Psoas muscle (tissue), 8 donors: ENCODE measurements around the gene IL20RA. TPM values are rescaled to one million over a fixed set of nuclear protein-coding genes. Genes with fewer than 3 reads are reported as not detected.

ENCODE experiments used
- ATAC-seq, 4 donors: fragments of 200-7000 bp; cut with Tn5 transposase; one replicate each; pipeline ENCODE4 v1.9.1; 2020; ENCODE audit warnings: moderate library complexity in 3 of 4, mild to moderate bottlenecking in 2 of 4
- DNase-seq, 2 donors: peaks; one replicate each; pipeline ENCODE4 v3.0.0-alpha.2; 2020
- H3K27ac ChIP-seq: fragments of 200-600 bp; one replicate; pipeline ENCODE4 v1.8.0; 2022
- H3K27me3 ChIP-seq, 3 donors: fragments of 200-600 bp in 1 of 3; one replicate each; pipeline versions ENCODE4 v1.6.1 to v1.8.0; 2013 to 2022; ENCODE audit warnings: low read length in 2 of 3, mild to moderate bottlenecking in 2 of 3, moderate library complexity in 1 of 3; ENCODE audit not compliant: insufficient read depth in 3 of 3
- H3K36me3 ChIP-seq, 2 donors: fragments of 200-600 bp in 1 of 2; one replicate each; pipeline versions ENCODE4 v1.6.1 to v1.8.0; 2013 to 2022; ENCODE audit warnings: low read depth in 1 of 2, mild to moderate bottlenecking in 1 of 2, moderate library complexity in 1 of 2; ENCODE audit not compliant: insufficient read depth in 1 of 2
- H3K4me1 ChIP-seq: fragments of 200-600 bp; one replicate; pipeline ENCODE4 v1.8.0; 2022
- H3K4me3 ChIP-seq: fragments of 200-600 bp; one replicate; pipeline ENCODE4 v1.8.0; 2022; ENCODE audit warnings: mild to moderate bottlenecking
- H3K9me3 ChIP-seq: fragments of 200-600 bp; one replicate; pipeline ENCODE4 v1.8.0; 2022
- WGBS, 3 donors: extraction: QIAGEN DNeasy Blood & Tissue Kit; methylation state at CpG; one replicate each; pipeline versions ENCODE4 v1.1.6 to v1.1.7; 2013; 5-methylcytosine and 5-hydroxymethylcytosine counted together
- intact Hi-C, 2 donors: fragments of 100-400 bp; cut with DNase I; formaldehyde crosslinking; loops; one replicate each; pipeline versions ENCODE4 v1.11.0 to v1.14.2; 2022
- long read RNA-seq, 2 donors: library from polyadenylated mRNA; unstranded; transcript quantifications; one replicate each; pipeline ENCODE4 v2.0.0, GENCODE V29; 2021
- polyA plus RNA-seq, 3 donors: library from polyadenylated mRNA; stranded (reverse); fragments of 200-250 nt; gene quantifications; one replicate each; pipeline ENCODE4 v1.2.3, GENCODE V29; 2013
- total RNA-seq, 4 donors: library from RNA; stranded (reverse); fragmentation: NEBNext Ultra II Directional in 2 of 4; extraction: Animal tissue kit (Norgen Biotek cat#: 25700) in 2 of 4; gene quantifications; one replicate each; pipeline versions ENCODE4 v1.2.1 to v1.2.4, GENCODE V29; 2021 to 2023
- TF ChIP-seq, protein P1 (sequence below): fragments of 200-600 bp; IDR thresholded peaks from one replicate; pipeline ENCODE4 v1.8.0; 2022; ENCODE audit warnings: antibody characterized with exemption
- donor health status: healthy with polysubstance abuse.
- donor health status: DM: no; HTN: no; CAD: no; lungs with moderate emphysema.
- donor health status: Bipolar disorder and iron deficiency.
- donor health status: healthy.
- donor health status: DM: yes; HTN: yes; CAD: no.
- donor health status: DM: no; HTN: no; CAD: no.
- donor health status: DM: no; HTN: no; CAD: no.
- donor health status: DM: yes; HTN: yes; CAD: no.

Gene IL20RA, protein sequence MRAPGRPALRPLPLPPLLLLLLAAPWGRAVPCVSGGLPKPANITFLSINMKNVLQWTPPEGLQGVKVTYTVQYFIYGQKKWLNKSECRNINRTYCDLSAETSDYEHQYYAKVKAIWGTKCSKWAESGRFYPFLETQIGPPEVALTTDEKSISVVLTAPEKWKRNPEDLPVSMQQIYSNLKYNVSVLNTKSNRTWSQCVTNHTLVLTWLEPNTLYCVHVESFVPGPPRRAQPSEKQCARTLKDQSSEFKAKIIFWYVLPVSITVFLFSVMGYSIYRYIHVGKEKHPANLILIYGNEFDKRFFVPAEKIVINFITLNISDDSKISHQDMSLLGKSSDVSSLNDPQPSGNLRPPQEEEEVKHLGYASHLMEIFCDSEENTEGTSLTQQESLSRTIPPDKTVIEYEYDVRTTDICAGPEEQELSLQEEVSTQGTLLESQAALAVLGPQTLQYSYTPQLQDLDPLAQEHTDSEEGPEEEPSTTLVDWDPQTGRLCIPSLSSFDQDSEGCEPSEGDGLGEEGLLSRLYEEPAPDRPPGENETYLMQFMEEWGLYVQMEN
- under 1 TPM in 3 of 4 donors, not detected in 1; 0.07 to 0.94 (median 0.40) TPM for total RNA-seq
- under 1 TPM; 0.04 to 0.23 (median 0.05) TPM for polyA plus RNA-seq
- long read RNA-seq, donor 1, result 0 reads
- long read RNA-seq, donor 2, partial matches to known transcripts, result 0 of 1 reads
- long read RNA-seq, donor 2, other reads (novel, unspliced or antisense), result 0 of 1 reads

DNA sequence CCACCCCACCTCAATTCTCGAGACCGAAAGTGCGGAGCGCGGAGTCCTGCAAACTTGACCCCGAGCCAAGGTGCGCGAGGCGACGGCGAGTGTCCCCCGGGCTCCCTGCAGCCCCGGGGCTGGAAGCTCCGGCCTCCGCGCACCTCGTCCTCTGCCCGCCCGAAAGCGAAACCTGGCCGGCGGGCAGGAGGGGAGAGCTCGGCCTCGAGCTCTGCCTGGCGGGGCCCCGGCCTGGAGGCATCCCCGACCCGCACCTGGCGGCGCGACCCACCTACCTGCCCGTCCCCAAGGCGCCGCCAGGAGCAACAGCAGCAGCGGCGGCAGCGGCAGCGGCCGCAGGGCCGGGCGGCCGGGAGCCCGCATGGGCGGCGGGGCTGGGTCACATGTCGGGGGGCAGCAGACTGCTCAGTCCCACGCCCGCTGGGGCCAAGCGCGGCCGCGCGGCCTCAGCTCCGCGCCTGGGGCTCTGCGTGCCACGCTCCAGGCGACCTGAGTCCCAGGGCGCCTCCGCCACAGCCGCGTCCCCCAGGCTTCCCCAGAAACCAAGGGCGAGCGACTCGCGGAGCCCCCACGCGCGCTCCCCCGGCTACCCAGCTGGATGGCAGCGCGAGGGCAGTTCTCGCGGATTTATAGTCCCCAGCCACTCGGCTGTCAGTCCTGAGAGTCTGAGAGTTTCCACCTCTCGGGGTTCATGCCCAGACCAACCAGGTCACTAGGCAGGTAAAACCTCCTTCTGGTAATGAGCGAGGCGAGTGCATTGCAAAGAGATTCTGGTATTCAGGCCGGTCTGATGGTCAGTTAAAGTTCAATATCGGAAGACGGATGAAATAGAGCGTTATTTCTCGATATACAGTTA, at the start of gene IL20RA:
IL20RA (minus strand) TSS at position 600 of the 856 bp plus-strand sequence; CDS start at position 363, 237 bp downstream.
- Histone ChIP-seq H3K9me3 (no peaks in the 10 kb centered on the region), H3K27me3 (peaks cover 0 to 69% (median 7%) of the 10 kb centered on the region in 3 donors), H3K4me1 (no peaks in the 10 kb centered on the region), H3K27ac (no peak within 1 kb of the TSS), H3K36me3 (no peaks in the 10 kb centered on the region), H3K4me3 (peak within 1 kb of the TSS; percentile 80)
- intact Hi-C loops, result no loop called here
- ATAC-seq (peak; percentile 30 to 61 (median 36)), DNase-seq (peak; percentile 46 to 58)
- TF ChIP-seq, protein P1, sequence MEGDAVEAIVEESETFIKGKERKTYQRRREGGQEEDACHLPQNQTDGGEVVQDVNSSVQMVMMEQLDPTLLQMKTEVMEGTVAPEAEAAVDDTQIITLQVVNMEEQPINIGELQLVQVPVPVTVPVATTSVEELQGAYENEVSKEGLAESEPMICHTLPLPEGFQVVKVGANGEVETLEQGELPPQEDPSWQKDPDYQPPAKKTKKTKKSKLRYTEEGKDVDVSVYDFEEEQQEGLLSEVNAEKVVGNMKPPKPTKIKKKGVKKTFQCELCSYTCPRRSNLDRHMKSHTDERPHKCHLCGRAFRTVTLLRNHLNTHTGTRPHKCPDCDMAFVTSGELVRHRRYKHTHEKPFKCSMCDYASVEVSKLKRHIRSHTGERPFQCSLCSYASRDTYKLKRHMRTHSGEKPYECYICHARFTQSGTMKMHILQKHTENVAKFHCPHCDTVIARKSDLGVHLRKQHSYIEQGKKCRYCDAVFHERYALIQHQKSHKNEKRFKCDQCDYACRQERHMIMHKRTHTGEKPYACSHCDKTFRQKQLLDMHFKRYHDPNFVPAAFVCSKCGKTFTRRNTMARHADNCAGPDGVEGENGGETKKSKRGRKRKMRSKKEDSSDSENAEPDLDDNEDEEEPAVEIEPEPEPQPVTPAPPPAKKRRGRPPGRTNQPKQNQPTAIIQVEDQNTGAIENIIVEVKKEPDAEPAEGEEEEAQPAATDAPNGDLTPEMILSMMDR, result no peak
- 16 to 25% (median 17%) methylated on average over 46 to 83 of the region's 83 CpGs for WGBS, 3 donors

DNA sequence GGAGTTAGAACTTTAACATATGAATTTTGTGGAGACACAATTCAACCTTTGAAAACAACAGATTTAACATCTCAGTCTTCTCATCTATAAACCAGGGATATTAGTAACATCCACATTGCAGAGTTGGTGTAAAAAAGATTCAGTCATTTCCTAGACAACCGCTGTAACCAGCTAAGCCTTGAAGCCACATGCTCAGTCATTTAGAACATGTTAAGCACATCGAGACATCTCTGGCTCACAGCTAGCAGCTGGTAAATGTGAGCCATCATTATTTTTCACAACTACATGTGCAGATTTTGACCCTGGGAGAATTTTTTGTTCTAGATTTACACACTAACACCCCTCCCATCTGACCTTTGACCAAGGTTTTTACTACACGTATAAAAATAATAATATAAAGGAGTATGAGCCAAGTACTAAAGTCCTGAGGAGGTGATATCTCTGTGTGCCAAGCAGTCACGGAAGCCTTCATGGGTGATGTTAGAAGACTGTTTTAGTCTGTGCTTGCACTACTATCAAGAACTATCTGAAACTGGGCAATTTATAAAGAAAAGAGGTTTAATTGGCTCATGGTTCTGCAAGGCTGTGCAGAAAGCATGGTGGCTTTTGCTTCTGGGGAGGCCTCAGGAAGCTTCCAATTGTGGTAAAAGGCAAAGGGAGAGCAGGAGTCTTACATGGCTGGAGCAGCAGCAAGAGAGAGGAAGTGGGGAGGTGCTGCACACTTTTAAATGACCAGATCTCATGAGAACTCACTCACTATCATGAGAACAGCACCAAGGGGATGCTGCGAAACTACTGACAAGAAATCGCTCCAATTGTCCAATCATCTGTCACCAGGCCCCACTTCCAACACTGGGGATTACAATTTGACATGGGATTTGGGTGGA, 48.7 kb upstream of the IL20RA start:
- H3K4me1 ChIP-seq, result no peaks in the 10 kb centered on the region
- ATAC-seq, result no peak
- H3K36me3 ChIP-seq, result no peaks in the 10 kb centered on the region
- H3K27ac ChIP-seq, result no peak overlapping the region
- H3K9me3 ChIP-seq, result no peaks in the 10 kb centered on the region
- intact Hi-C loops, result loop anchor here (1.0 to 10.0 kb wide), 6 partner anchors 176 to 549 kb away; no protein-coding TSS in a partner anchor
- H3K27me3 ChIP-seq, result no peaks in the 10 kb centered on the region
- no peak overlapping the region for H3K4me3 ChIP-seq
- TF ChIP-seq, protein P1, result no peak
- WGBS, 3 donors, result 69 to 77% (median 69%) methylated on average over 6 of the region's 6 CpGs
- DNase-seq, result no peak

DNA sequence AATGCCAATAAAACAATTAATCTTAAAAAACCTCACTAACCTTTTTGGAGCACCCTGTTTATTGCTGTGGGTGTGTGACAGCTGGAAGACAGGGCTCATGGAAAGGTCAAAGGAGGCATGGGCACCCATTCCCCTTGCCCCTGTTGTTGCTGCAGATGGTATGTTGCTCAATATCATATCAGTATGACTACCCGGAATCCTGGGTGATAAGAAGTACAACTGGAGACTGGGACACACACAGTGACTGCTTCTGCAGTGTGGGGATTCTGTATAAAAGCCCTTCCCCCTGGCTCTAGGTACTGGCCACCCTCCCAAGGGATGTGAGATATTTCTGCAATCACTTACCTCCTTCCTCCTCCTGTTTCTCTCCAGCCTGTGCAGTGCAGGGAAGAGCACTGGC, 47.3 kb upstream of the IL20RA start:
- H3K9me3 ChIP-seq, result no peaks in the 10 kb centered on the region
- no peaks in the 10 kb centered on the region for H3K4me1 ChIP-seq
- no peak for ATAC-seq
- H3K36me3 ChIP-seq, result no peaks in the 10 kb centered on the region
- 65 to 80% (median 79%) methylated on average over 1 of the region's 1 CpG for WGBS, 3 donors
- H3K27ac ChIP-seq, result no peak overlapping the region
- intact Hi-C loops, result loop anchor here (5.0 to 10.0 kb wide), 4 partner anchors 220 to 550 kb away; no protein-coding TSS in a partner anchor
- H3K4me3 ChIP-seq, result no peak overlapping the region
- no peaks in the 10 kb centered on the region for H3K27me3 ChIP-seq
- TF ChIP-seq, protein P1, result no peak
- no peak for DNase-seq

DNA sequence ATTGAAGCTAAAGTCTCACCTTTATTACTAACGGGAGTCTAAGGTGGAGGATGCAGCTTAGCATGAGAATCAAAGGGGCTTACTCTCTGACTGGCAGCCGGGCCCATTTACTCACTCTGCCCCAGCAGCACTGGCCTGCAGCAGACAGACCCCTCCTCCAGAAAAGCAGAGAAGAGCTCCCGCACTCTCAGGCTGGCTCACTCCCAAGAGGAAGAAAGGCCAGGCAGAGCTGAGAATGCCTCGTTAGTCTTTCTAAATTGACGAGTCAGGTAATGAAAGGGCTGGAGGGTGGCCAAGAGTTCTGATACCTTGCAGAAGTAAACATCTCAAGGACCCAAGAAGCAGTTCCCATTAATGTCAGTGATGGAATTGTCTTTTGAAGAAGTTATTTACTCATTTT, 44.5 kb upstream of the IL20RA start:
- 31 to 50% (median 41%) methylated on average over 5 of the region's 5 CpGs for WGBS, 3 donors
- Histone ChIP-seq H3K4me3 (no peak overlapping the region), H3K27me3 (no peaks in the 10 kb centered on the region), H3K4me1 (no peaks in the 10 kb centered on the region), H3K27ac (no peak overlapping the region), H3K36me3 (no peaks in the 10 kb centered on the region), H3K9me3 (no peaks in the 10 kb centered on the region)
- ATAC-seq (no peak), DNase-seq (no peak)
- intact Hi-C loops, result no loop called here
- TF ChIP-seq, protein P1, result no peak
